ENCODE results near the gene ARL16. TPM values are rescaled to one million over a fixed set of nuclear protein-coding genes. Genes with fewer than 3 reads are reported as not detected.

The ARL16 gene
- total RNA-seq, 1 experiment from 2014 or later, result 38.6 TPM

- ChIA-PET POLR2A (interaction anchor here (0.5 to 5.7 kb wide), 5 partner anchors 9 to 147 kb away, joined by 3 to 63 read pairs (median 4); partner anchors contain the start of genes MCRIP1 and MRPL12), CTCF (interaction anchor here (0.6 to 1.2 kb wide), 3 partner anchors 9 to 142 kb away, joined by 3 to 4 read pairs (median 3); partner anchors contain the start of genes ARL16 and HGS)
- Mint-ChIP-seq H3K4me1 (ENCODE audit: insufficient read depth, unreplicated experiment) (peaks cover 6% of the 10 kb centered on the region), H3K4me3 (ENCODE audit: unreplicated experiment) (no peak overlapping the region), H3K27ac (ENCODE audit: low read depth, unreplicated experiment) (no peak overlapping the region), H3K9me3 (ENCODE audit: unreplicated experiment) (no peaks in the 10 kb centered on the region), H3K36me3 (ENCODE audit: insufficient read depth, unreplicated experiment) (peaks cover 42% of the 10 kb centered on the region), H3K27me3 (ENCODE audit: insufficient read depth, unreplicated experiment) (no peaks in the 10 kb centered on the region)
- DNase-seq (ENCODE audit: unreplicated experiment), result no peak
- no peak for TF ChIP-seq CTCF (IDR thresholded peaks at IDR 0.05; ENCODE audit: unreplicated experiment)
- BruUV-seq (replicated peaks), result no TSS peak
- intact Hi-C loops (cut with micrococcal nuclease), result no loop called here
These were observed 31.0 kb upstream of the ARL16 start for GRCh38 chr17:81714412-81715106.

DNA sequence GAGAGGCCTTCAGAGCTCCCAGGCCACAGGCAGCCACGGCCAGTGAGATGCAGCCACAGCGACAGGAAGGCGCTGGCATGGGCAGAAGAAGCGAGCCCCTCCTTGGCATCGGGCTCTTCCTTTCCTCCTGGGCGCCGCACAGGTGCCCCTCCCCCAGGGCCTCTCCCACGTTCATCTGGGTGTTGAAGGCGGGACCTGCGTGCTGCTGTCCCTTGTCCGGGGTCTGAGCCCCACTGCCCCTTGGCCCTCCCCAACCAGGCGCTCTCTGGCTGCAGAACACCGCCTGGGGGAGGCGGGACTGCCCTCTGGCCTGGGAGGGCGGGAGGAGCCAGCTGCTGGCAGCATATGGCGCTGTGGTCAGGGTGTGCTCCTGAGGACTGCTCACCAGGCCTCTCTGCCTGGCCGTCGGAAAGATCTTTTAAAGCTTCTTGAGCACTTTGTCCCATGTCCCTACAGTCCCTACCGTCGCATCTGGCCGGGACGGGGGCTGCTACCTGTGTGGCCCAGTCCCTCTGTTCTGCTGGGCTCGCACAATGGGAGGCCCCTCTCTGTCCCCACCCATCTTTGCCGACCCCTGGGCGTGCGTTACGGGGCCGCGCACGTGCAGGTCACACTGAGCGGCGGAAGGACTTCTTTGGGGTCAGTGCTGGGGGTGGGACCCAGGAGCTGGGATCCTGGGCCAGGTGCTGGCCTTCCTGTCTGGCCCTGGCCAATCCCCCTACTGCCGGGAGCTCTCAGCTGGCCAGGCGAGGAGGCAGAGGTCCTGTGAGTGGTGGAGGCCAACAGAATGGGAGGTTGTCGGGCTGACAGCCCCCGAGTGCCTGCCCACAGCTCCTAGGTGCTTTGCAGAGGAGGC, 30.2 kb upstream of the ARL16 start:
- no TSS peak for BruUV-seq (replicated peaks)
- no peak for DNase-seq (ENCODE audit: unreplicated experiment)
- Mint-ChIP-seq H3K9me3 (ENCODE audit: unreplicated experiment) (no peaks in the 10 kb centered on the region), H3K36me3 (ENCODE audit: insufficient read depth, unreplicated experiment) (peaks cover 40% of the 10 kb centered on the region), H3K4me3 (ENCODE audit: unreplicated experiment) (peak overlapping the region; percentile 84), H3K27me3 (ENCODE audit: insufficient read depth, unreplicated experiment) (no peaks in the 10 kb centered on the region), H3K27ac (ENCODE audit: low read depth, unreplicated experiment) (no peak overlapping the region), H3K4me1 (ENCODE audit: insufficient read depth, unreplicated experiment) (peaks cover 6% of the 10 kb centered on the region)
- intact Hi-C loops (cut with micrococcal nuclease), result no loop called here
- ChIA-PET CTCF (interaction anchor here (0.6 to 1.4 kb wide), 4 partner anchors 8 to 30 kb away, joined by 3 to 6 read pairs (median 4); partner anchors contain the start of genes ARL16 and HGS), POLR2A (interaction anchor here (0.5 to 6.0 kb wide), 8 partner anchors 9 to 290 kb away, joined by 3 to 63 read pairs (median 4); partner anchors contain the start of genes ARL16, HGS, MCRIP1 and MRPL12)
- no peak for TF ChIP-seq CTCF (IDR thresholded peaks at IDR 0.05; ENCODE audit: unreplicated experiment)

GRCh38 chr17:81713004-81713555, 29.5 kb upstream of the ARL16 start:
- TF ChIP-seq CTCF (IDR thresholded peaks at IDR 0.05; ENCODE audit: unreplicated experiment), result no peak
- Mint-ChIP-seq H3K9me3 (ENCODE audit: unreplicated experiment) (no peaks in the 10 kb centered on the region), H3K27ac (ENCODE audit: low read depth, unreplicated experiment) (peak overlapping the region; percentile 33), H3K36me3 (ENCODE audit: insufficient read depth, unreplicated experiment) (peaks cover 42% of the 10 kb centered on the region), H3K4me3 (ENCODE audit: unreplicated experiment) (peak overlapping the region; percentile 84), H3K4me1 (ENCODE audit: insufficient read depth, unreplicated experiment) (peaks cover 6% of the 10 kb centered on the region), H3K27me3 (ENCODE audit: insufficient read depth, unreplicated experiment) (no peaks in the 10 kb centered on the region)
- CTCF ChIA-PET, result interaction anchor here (0.6 to 1.4 kb wide), 5 partner anchors 9 to 141 kb away, joined by 3 to 6 read pairs (median 3); partner anchors contain the start of genes ARL16 and HGS
- no TSS peak for BruUV-seq (replicated peaks)
- intact Hi-C loops (cut with micrococcal nuclease), result no loop called here
- POLR2A ChIA-PET, result interaction anchor here (0.6 to 6.0 kb wide), 12 partner anchors 10 to 291 kb away, joined by 3 to 63 read pairs (median 5); partner anchors contain the start of genes ARL16, HGS, MCRIP1 and MRPL12
- no peak for DNase-seq (ENCODE audit: unreplicated experiment)

Data from MCF 10A (cell line).